Smooth muscle cell (in vitro differentiated cells): ENCODE measurements around the gene SLC6A17. TPM values are rescaled to one million over a fixed set of nuclear protein-coding genes. Genes with fewer than 3 reads are reported as not detected.

Experiments used
- DNase-seq: peaks from one replicate; lab custom pipeline; 2025; ENCODE audit not compliant: unreplicated experiment; lab: John Stamatoyannopoulos, UW
- H2AFZ ChIP-seq: fragments of 200-600 bp; sonication (generic); 2 replicates; pipeline ENCODE4 v1.6.0; 2016; ENCODE audit warnings: antibody characterized with exemption, low read depth, mild to moderate bottlenecking
- H3F3A ChIP-seq: fragments of 200-600 bp; sonication (generic); 2 replicates; pipeline ENCODE4 v1.6.0; 2017; ENCODE audit warnings: antibody characterized with exemption, low read depth
- H3K27ac ChIP-seq: fragments of 200-600 bp; sonication (generic); 2 replicates; pipeline ENCODE4 v1.5.1; 2016; ENCODE audit warnings: low read depth, mild to moderate bottlenecking
- H3K27me3 ChIP-seq: fragments of 200-600 bp; sonication (generic); 2 replicates; pipeline ENCODE4 v1.6.1; 2016; ENCODE audit warnings: low read depth, mild to moderate bottlenecking
- H3K36me3 ChIP-seq: fragments of 200-600 bp; sonication (generic); 2 replicates; pipeline ENCODE4 v1.5.1; 2016; ENCODE audit warnings: low read depth
- H3K4me1 ChIP-seq: fragments of 200-600 bp; sonication (generic); 2 replicates; pipeline ENCODE4 v1.5.1; 2016; ENCODE audit warnings: low read depth
- H3K4me2 ChIP-seq: fragments of 200-600 bp; sonication (generic); 2 replicates; pipeline ENCODE4 v1.6.0; 2016; ENCODE audit warnings: mild to moderate bottlenecking
- H3K4me3 ChIP-seq: fragments of 200-600 bp; sonication (generic); 2 replicates; pipeline ENCODE4 v1.5.1; 2016; ENCODE audit warnings: mild to moderate bottlenecking
- H3K79me2 ChIP-seq: fragments of 200-600 bp; sonication (generic); 2 replicates; pipeline ENCODE4 v1.6.0; 2016; ENCODE audit warnings: low read depth, mild to moderate bottlenecking
- H3K9ac ChIP-seq: fragments of 200-600 bp; sonication (generic); 2 replicates; pipeline ENCODE4 v1.6.0; 2016; ENCODE audit warnings: low read depth
- H3K9me3 ChIP-seq: fragments of 200-600 bp; sonication (generic); replicated peaks from 2 replicates; pipeline ENCODE4 v1.5.1; 2016; ENCODE audit warnings: low read depth
- H4K20me1 ChIP-seq: fragments of 200-600 bp; sonication (generic); 2 replicates; pipeline ENCODE4 v1.6.0; 2016; ENCODE audit warnings: low read depth
- CTCF ChIP-seq: fragments of 200-600 bp; sonication (generic); IDR thresholded peaks from 2 replicates; pipeline ENCODE4 v1.5.1; 2017; ENCODE audit warnings: borderline replicate concordance, mild to moderate bottlenecking, antibody characterized with exemption; ENCODE audit not compliant: insufficient read depth, poor library complexity, severe bottlenecking
- WGBS: methylation state at CpG from one replicate; pipeline ENCODE4 v1.1.7; 2016; ENCODE audit warnings: low lambda C conversion rate; 5-methylcytosine and 5-hydroxymethylcytosine counted together
- polyA plus RNA-seq: library from polyadenylated mRNA; unstranded; fragments of >200 nt; fragmentation: Nextera tagmentation; extraction: Ambion mirVana; gene quantifications from 2 replicates; pipeline ENCODE4 v1.2.1, GENCODE V29; 2016
- total RNA-seq: library from RNA; depleted of rRNA; stranded (reverse); fragments of >200 nt; gene quantifications from 2 replicates; pipeline ENCODE4 v1.2.3, GENCODE V29; 2014

The SLC6A17 gene
- total RNA-seq (4.0 and 5.6 TPM in 2 replicates), polyA plus RNA-seq (3.2 and 4.2 TPM in 2 replicates)

GRCh38 chr1:110150330-110151174, at the start of gene SLC6A17:
Gene SLC6A17 (plus strand): TSS chr1:110150494. CDS start chr1:110166930, 16,436 bp downstream.
- peaks cover 87% of the 10 kb centered on the region for H3K27me3 ChIP-seq
- peak within 1 kb of the TSS; percentile 56 for H3K4me3 ChIP-seq
- H3K9me3 ChIP-seq: no peaks in the 10 kb centered on the region
- peak within 1 kb of the TSS; percentile 96 for H3K4me2 ChIP-seq
- no peak within 1 kb of the TSS for H3K27ac ChIP-seq
- H3K4me1 ChIP-seq: peaks cover 12% of the 10 kb centered on the region
- no peaks in the 10 kb centered on the region for H3K36me3 ChIP-seq
- no peak within 1 kb of the TSS for H3K9ac ChIP-seq
- H4K20me1 ChIP-seq: peaks cover 8% of the 10 kb centered on the region
- H2AFZ ChIP-seq: peak within 1 kb of the TSS; percentile 72
- DNase-seq: peak; percentile 20
- no peaks in the 10 kb centered on the region for H3K79me2 ChIP-seq
- 2% methylated on average over 66 of the region's 104 CpGs for WGBS
- TF ChIP-seq CTCF: peak; percentile 15
- no peaks in the 10 kb centered on the region for H3F3A ChIP-seq

GRCh38 chr1:110102081-110102480, 48.2 kb upstream of the SLC6A17 start:
- H3K4me1 ChIP-seq: no peaks in the 10 kb centered on the region
- H3K27me3 ChIP-seq: no peaks in the 10 kb centered on the region
- H4K20me1 ChIP-seq: no peaks in the 10 kb centered on the region
- no peak overlapping the region for H3K4me3 ChIP-seq
- H3K79me2 ChIP-seq: no peaks in the 10 kb centered on the region
- H3F3A ChIP-seq: no peaks in the 10 kb centered on the region
- no peak overlapping the region for H2AFZ ChIP-seq
- 89% methylated on average over 7 of the region's 7 CpGs for WGBS
- no peak overlapping the region for H3K9ac ChIP-seq
- no peak overlapping the region for H3K4me2 ChIP-seq
- no peak overlapping the region for H3K27ac ChIP-seq
- no peak for DNase-seq
- H3K9me3 ChIP-seq: no peaks in the 10 kb centered on the region
- no peak for TF ChIP-seq CTCF
- no peaks in the 10 kb centered on the region for H3K36me3 ChIP-seq

GRCh38 chr1:110106013-110106941, 44.0 kb upstream of the SLC6A17 start:
- Histone ChIP-seq H3K9ac (no peak overlapping the region), H3K36me3 (no peaks in the 10 kb centered on the region), H3K4me1 (no peaks in the 10 kb centered on the region), H3K4me2 (no peak overlapping the region), H2AFZ (no peak overlapping the region), H3K79me2 (no peaks in the 10 kb centered on the region), H4K20me1 (no peaks in the 10 kb centered on the region), H3K4me3 (no peak overlapping the region), H3K9me3 (no peaks in the 10 kb centered on the region), H3F3A (no peaks in the 10 kb centered on the region), H3K27me3 (peaks cover 3% of the 10 kb centered on the region), H3K27ac (no peak overlapping the region)
- peak; percentile 87 for TF ChIP-seq CTCF
- peak; percentile 22 for DNase-seq
- 29% methylated on average over 8 of the region's 8 CpGs for WGBS
